ENCODE results near the gene GPHA2. TPM values are rescaled to one million over a fixed set of nuclear protein-coding genes. Genes with fewer than 3 reads are reported as not detected.

Gene GPHA2
- total and polyA plus RNA-seq, 2 donors (not counting 1 experiment from before 2014, with no cell fraction given), result not detected

- TF ChIP-seq CTCF (conservative IDR thresholded peaks at IDR 0.05 in 1 of 2, IDR thresholded peaks at IDR 0.05 in 1 of 2; ENCODE audit: low read depth in 1 of 2, low read length in 2 of 2) (no peak), EZH2 (IDR thresholded peaks at IDR 0.05; ENCODE audit: low read length, missing control alignments) (no peak)
- Histone ChIP-seq H3K27ac (ENCODE audit: insufficient read depth, low read length) (no peak overlapping the region), H3K27me3 (ENCODE audit: control insufficient read depth, insufficient read depth, low read length) (no peaks in the 10 kb centered on the region), H3K4me3 (replicated peaks in 1 of 4; ENCODE audit: control extremely low read depth in 1 of 4, insufficient read depth in 1 of 4, low read depth in 3 of 4, low read length in 4 of 4) (no peak overlapping the region), H2AFZ (ENCODE audit: low read length) (no peak overlapping the region), H3K79me2 (ENCODE audit: control insufficient read depth, insufficient read depth, low read length) (peaks cover 10% of the 10 kb centered on the region), H3K9me3 (ENCODE audit: control insufficient read depth, insufficient read depth, low read depth, low read length) (no peaks in the 10 kb centered on the region), H3K9ac (ENCODE audit: insufficient read depth, low read length) (no peak overlapping the region), H3K4me2 (ENCODE audit: extremely low read depth, insufficient read depth, low read length) (no peak overlapping the region), H3K36me3 (ENCODE audit: control insufficient read depth, insufficient read depth, low read length) (peaks cover 14% of the 10 kb centered on the region), H4K20me1 (ENCODE audit: control insufficient read depth, extremely low read depth, insufficient read depth, low read length) (no peaks in the 10 kb centered on the region), H3K4me1 (ENCODE audit: control insufficient read depth, extremely low read depth, insufficient read depth, low read length) (no peaks in the 10 kb centered on the region)
- DNase-seq (ENCODE audit: low read depth in 2 of 2), result no peak
These were observed 21.6 kb downstream of the GPHA2 start for GRCh38 chr11:64914123-64914522.

DNA sequence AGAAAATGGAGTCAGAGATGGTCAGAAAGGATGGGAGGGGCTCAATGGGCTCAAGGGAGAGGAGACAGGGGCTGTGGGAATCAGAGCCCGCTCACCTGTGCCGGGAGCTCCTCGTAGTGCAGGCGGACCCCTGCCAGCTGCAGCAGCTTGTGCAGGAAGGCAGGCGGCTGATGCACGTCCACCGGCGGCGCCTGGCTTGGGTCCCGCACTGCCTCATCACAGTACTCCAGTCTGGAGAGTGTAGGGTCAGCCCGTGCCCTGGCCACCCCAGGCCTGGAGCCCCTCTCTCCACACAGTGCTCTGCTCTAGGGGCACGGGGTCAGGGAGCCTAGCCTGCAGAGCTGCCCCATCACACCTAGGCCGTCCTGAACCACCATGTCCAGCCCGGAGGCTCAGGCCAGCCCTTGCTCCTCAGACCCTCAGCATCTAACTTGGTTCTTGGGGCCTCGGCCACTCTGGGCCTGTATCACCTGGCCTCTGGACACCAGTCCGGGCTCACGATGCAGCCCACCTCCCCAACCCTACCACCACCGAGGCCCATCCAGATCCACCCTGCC lies 22.4 kb downstream of the GPHA2 start:
- Histone ChIP-seq H2AFZ (ENCODE audit: low read length) (no peak overlapping the region), H3K9me3 (ENCODE audit: control insufficient read depth, insufficient read depth, low read depth, low read length) (no peaks in the 10 kb centered on the region), H3K27me3 (ENCODE audit: control insufficient read depth, insufficient read depth, low read length) (no peaks in the 10 kb centered on the region), H3K9ac (ENCODE audit: insufficient read depth, low read length) (no peak overlapping the region), H3K36me3 (ENCODE audit: control insufficient read depth, insufficient read depth, low read length) (peaks cover 14% of the 10 kb centered on the region), H3K79me2 (ENCODE audit: control insufficient read depth, insufficient read depth, low read length) (peaks cover 10% of the 10 kb centered on the region), H4K20me1 (ENCODE audit: control insufficient read depth, extremely low read depth, insufficient read depth, low read length) (no peaks in the 10 kb centered on the region), H3K4me3 (replicated peaks in 1 of 4; ENCODE audit: control extremely low read depth in 1 of 4, insufficient read depth in 1 of 4, low read depth in 3 of 4, low read length in 4 of 4) (no peak overlapping the region), H3K4me1 (ENCODE audit: control insufficient read depth, extremely low read depth, insufficient read depth, low read length) (no peaks in the 10 kb centered on the region), H3K4me2 (ENCODE audit: extremely low read depth, insufficient read depth, low read length) (no peak overlapping the region), H3K27ac (ENCODE audit: insufficient read depth, low read length) (no peak overlapping the region)
- no peak for DNase-seq (ENCODE audit: low read depth in 2 of 2)
- TF ChIP-seq CTCF (conservative IDR thresholded peaks at IDR 0.05 in 1 of 2, IDR thresholded peaks at IDR 0.05 in 1 of 2; ENCODE audit: low read depth in 1 of 2, low read length in 2 of 2) (no peak), EZH2 (IDR thresholded peaks at IDR 0.05; ENCODE audit: low read length, missing control alignments) (no peak)

DNA sequence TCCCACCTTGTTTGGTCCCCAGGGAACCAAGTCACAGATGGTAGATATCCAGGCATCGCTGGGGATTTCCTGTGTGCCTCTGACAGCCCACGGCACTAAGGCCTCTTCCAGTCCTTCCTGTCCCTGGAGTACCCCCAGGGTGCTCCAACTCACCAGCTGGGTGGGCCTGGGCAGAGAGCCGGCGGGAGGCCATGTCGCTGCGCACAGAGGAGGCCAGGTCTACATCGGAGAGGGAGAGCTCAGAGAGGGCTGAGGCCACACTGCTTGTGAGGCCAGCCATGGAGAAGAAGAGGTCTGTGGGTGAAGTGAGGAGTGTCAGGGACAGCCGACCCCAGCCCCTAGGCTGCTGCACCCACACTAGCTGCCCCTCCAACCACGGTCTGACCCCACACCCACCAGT lies 24.0 kb downstream of the GPHA2 start:
- H3K9ac ChIP-seq (ENCODE audit: insufficient read depth, low read length), result no peak overlapping the region
- no peaks in the 10 kb centered on the region for H3K27me3 ChIP-seq (ENCODE audit: control insufficient read depth, insufficient read depth, low read length)
- no peak for TF ChIP-seq EZH2 (IDR thresholded peaks at IDR 0.05; ENCODE audit: low read length, missing control alignments)
- no peak overlapping the region for H3K4me2 ChIP-seq (ENCODE audit: extremely low read depth, insufficient read depth, low read length)
- H3K4me3 ChIP-seq (replicated peaks in 1 of 4; ENCODE audit: control extremely low read depth in 1 of 4, insufficient read depth in 1 of 4, low read depth in 3 of 4, low read length in 4 of 4), result no peak overlapping the region
- peaks cover 17% of the 10 kb centered on the region for H3K36me3 ChIP-seq (ENCODE audit: control insufficient read depth, insufficient read depth, low read length)
- H3K27ac ChIP-seq (ENCODE audit: insufficient read depth, low read length), result no peak overlapping the region
- no peak overlapping the region for H2AFZ ChIP-seq (ENCODE audit: low read length)
- no peaks in the 10 kb centered on the region for H3K4me1 ChIP-seq (ENCODE audit: control insufficient read depth, extremely low read depth, insufficient read depth, low read length)
- no peaks in the 10 kb centered on the region for H4K20me1 ChIP-seq (ENCODE audit: control insufficient read depth, extremely low read depth, insufficient read depth, low read length)
- H3K79me2 ChIP-seq (ENCODE audit: control insufficient read depth, insufficient read depth, low read length), result peaks cover 7% of the 10 kb centered on the region
- no peaks in the 10 kb centered on the region for H3K9me3 ChIP-seq (ENCODE audit: control insufficient read depth, insufficient read depth, low read depth, low read length)
- no peak for DNase-seq (ENCODE audit: low read depth in 2 of 2)
